OCI-LY3 (cell line): ENCODE results near the gene LINC01488.

Experiments
- H2AFZ ChIP-seq: fragments of 200-600, 300-600 bp; shearing (Covaris generic); 2 replicates; pipeline ENCODE4 v1.6.0; 2014; ENCODE audit warnings: antibody characterized with exemption, low read depth, low read length
- H3K27ac ChIP-seq: fragments of 200-600, 300-600 bp; sonication (generic); 2 replicates; pipeline ENCODE4 v1.5.1; 2014; ENCODE audit warnings: mild to moderate bottlenecking, low read length, moderate library complexity, mixed read lengths
- H3K27me3 ChIP-seq: fragments of 200-600, 300-600 bp; sonication (generic); 2 replicates; pipeline ENCODE4 v1.6.1; 2014; ENCODE audit warnings: low read depth, low read length, mixed read lengths
- H3K36me3 ChIP-seq: fragments of 200-600, 300-600 bp; sonication (generic); replicated peaks from 2 replicates; pipeline ENCODE3; 2014; ENCODE audit warnings: low read depth, low read length, mixed read lengths
- H3K4me1 ChIP-seq: fragments of 300-600, 200-600 bp; sonication (generic); 2 replicates; pipeline ENCODE4 v1.6.1; 2014; ENCODE audit warnings: low read length, mixed read lengths
- H3K4me2 ChIP-seq: fragments of 200-600, 300-600 bp; sonication (generic); 2 replicates; pipeline ENCODE4 v1.6.1; 2014; ENCODE audit warnings: low read length, mixed read lengths
- H3K4me3 ChIP-seq: fragments of 300-600, 200-600 bp; sonication (generic); 2 replicates; pipeline ENCODE4 v1.5.1; 2014; ENCODE audit warnings: antibody characterized with exemption, mild to moderate bottlenecking, low read length, moderate library complexity
- H3K79me2 ChIP-seq: fragments of 300-600, 200-600 bp; shearing (Covaris generic); 2 replicates; pipeline ENCODE4 v1.6.1; 2014; ENCODE audit warnings: mild to moderate bottlenecking, low read length, mixed read lengths
- H3K9ac ChIP-seq: fragments of 300-600, 200-600 bp; shearing (Covaris generic); 2 replicates; pipeline ENCODE4 v1.6.0; 2014; ENCODE audit warnings: mild to moderate bottlenecking, low read length, moderate library complexity
- H3K9me3 ChIP-seq: fragments of 200-600, 300-600 bp; shearing (Covaris generic); 2 replicates; pipeline ENCODE4 v1.6.1; 2014; ENCODE audit warnings: low read length, mixed read lengths; ENCODE audit not compliant: insufficient read depth
- H4K20me1 ChIP-seq: fragments of 200-600, 300-600 bp; sonication (generic); 2 replicates; pipeline ENCODE4 v1.6.1; 2016; ENCODE audit warnings: low read length, mixed read lengths; ENCODE audit not compliant: insufficient read depth
- EZH2phosphoT487 ChIP-seq: fragments of 200-600 bp; shearing (Covaris generic); IDR thresholded peaks from 2 replicates; pipeline ENCODE4 v1.6.1; 2018; ENCODE audit warnings: antibody characterized with exemption, mixed run types, low read depth
- TF ChIP-seq, protein P1 (sequence below): fragments of 200-600, 300-600 bp; sonication (generic); IDR thresholded peaks from 2 replicates; pipeline ENCODE4 v1.5.1; 2014; ENCODE audit warnings: antibody characterized with exemption, low read length, low read depth

LINC01488 gene

DNA sequence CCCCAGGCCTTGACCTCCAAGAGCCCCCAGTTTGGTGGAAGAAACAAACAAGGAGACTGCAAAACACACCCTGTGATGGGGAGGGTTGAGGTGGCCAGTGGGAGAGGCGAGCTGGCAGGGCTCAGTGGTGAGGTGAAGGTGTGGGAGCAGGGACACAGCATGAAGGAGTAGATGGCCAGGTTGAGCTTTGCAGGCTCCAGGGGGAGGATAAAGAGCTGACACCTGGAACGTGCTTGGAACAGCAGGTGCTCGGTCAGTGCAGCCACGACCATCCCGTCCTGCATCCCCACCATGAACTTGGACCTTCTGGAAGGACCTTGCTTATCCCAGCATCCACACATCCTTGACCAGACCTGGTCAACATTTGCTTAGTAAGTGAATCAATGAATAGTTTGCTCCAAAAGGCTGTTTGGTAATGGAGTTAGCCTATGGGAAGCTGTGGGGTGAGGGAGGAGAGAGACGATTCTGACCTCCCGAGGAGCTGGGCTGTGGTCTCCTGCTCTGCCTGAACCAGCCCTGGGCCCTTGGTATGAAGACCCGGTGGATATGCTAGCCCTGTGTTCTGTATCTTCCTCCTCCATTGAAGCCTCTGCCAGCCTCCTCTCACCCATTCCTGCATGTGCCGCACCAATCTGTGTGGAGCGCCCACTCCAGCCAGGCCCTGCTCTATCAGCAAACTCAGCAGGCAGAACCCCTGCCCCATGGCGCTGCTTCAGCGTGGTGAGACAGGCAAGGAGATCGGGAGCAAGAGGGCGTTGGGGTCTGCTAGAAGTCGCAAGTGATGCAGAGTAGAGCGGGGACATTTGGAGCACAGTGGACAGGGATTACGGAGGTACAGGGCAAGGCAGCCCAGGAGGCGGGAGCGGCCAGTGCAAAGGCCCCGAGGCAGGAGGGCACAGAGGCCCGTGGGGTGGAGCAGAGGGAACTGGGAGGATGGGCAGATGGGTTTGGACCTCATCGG is 9.9 kb downstream of the LINC01488 start:
- Histone ChIP-seq H3K4me2 (no peak overlapping the region), H3K79me2 (no peaks in the 10 kb centered on the region), H3K36me3 (no peaks in the 10 kb centered on the region), H3K27ac (no peak overlapping the region), H3K27me3 (peaks cover 17% of the 10 kb centered on the region), H2AFZ (no peak overlapping the region), H3K9ac (no peak overlapping the region), H4K20me1 (no peaks in the 10 kb centered on the region), H3K9me3 (no peaks in the 10 kb centered on the region), H3K4me1 (no peaks in the 10 kb centered on the region), H3K4me3 (no peak overlapping the region)
- TF ChIP-seq, protein P1, sequence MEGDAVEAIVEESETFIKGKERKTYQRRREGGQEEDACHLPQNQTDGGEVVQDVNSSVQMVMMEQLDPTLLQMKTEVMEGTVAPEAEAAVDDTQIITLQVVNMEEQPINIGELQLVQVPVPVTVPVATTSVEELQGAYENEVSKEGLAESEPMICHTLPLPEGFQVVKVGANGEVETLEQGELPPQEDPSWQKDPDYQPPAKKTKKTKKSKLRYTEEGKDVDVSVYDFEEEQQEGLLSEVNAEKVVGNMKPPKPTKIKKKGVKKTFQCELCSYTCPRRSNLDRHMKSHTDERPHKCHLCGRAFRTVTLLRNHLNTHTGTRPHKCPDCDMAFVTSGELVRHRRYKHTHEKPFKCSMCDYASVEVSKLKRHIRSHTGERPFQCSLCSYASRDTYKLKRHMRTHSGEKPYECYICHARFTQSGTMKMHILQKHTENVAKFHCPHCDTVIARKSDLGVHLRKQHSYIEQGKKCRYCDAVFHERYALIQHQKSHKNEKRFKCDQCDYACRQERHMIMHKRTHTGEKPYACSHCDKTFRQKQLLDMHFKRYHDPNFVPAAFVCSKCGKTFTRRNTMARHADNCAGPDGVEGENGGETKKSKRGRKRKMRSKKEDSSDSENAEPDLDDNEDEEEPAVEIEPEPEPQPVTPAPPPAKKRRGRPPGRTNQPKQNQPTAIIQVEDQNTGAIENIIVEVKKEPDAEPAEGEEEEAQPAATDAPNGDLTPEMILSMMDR: no peak
- no peak for TF ChIP-seq EZH2phosphoT487

DNA sequence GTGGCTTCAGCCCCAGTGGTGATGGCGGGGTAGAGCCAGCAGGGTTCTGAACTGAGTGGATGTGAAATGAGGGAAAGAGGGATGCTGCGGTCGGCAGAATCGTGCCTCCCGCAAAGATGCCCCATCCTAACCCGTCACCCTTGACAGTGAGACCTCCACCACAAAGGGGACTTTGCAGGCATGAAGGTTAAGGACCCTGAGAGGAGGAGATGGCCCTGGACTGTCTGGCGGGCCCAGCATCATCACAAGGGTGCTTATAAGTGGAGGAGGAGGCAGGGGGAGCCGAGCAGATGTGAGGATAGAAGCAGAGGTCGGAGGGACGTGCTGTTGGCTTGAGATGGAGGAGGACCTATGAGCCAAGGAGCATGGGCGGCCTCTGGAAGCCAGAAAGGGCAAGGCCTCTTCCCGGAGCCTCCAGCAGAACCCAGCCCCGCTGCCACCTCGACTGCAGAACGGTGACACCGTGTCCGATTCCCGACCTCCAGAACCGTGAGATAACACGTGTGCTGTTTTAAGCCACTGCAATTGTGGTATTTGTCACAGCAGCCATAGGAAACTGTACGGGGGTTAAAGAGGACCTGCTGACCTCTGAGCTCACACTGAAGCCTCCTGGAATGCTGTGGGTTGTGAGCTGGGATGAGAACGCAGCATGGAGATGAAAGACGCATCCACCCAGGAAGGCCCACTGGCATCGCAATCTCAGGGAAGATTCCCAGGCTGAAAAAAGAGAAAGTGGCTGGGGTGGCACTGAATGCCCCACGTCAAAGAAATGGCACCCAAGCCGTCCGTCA is 10.9 kb downstream of the LINC01488 start:
- Histone ChIP-seq H3K79me2 (no peaks in the 10 kb centered on the region), H3K4me2 (no peak overlapping the region), H3K4me1 (no peaks in the 10 kb centered on the region), H3K27me3 (peaks cover 17% of the 10 kb centered on the region), H3K9ac (no peak overlapping the region), H4K20me1 (no peaks in the 10 kb centered on the region), H3K9me3 (no peaks in the 10 kb centered on the region), H3K36me3 (no peaks in the 10 kb centered on the region), H3K4me3 (no peak overlapping the region), H3K27ac (no peak overlapping the region), H2AFZ (no peak overlapping the region)
- TF ChIP-seq EZH2phosphoT487: no peak
- TF ChIP-seq, protein P1: no peak

DNA sequence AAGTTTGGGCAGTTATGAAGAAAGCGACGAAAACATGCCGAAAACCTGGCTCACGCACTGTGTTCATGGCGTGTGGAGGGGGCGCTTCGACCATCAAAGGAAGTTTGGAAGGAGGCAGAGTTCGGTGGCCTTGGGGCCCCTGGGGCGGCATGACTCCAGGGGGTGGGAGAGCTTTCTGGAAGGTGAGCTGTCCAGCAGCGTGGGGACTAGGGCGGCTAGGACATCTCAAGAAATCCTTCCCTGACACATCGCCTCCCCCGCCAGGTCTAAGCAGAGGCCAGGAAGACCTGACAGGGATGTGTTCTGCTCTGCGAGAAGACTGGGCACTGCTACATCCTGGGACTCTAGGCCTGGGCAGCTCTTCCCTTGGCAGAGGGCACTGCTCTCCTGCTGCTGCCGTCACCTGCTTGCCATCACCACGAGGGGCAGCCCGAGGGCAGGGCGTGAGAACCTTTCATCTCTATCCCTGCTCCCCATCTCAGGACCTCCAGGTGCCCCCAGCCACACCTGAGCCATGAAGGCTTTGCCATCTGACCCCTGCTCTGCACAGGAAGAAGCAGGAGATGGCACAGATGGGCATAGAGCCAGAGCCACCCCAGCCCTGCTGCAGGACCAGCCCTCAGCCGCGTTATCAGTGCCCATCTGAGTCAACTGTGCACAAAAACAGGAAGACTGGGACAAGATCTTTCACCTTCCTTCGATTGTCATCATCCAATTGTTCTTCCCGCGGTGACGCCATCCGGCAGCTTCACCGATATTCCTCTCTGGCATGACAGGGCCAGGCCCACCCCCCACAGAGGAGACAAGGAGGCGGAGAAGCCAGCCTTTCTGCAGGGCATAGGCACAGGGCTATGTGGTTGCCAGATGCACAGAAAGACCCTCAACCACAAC is 12.7 kb downstream of the LINC01488 start:
- Histone ChIP-seq H3K27ac (no peak overlapping the region), H2AFZ (no peak overlapping the region), H3K79me2 (no peaks in the 10 kb centered on the region), H3K4me1 (peaks cover 9% of the 10 kb centered on the region), H3K27me3 (peaks cover 17% of the 10 kb centered on the region), H4K20me1 (no peaks in the 10 kb centered on the region), H3K36me3 (no peaks in the 10 kb centered on the region), H3K9me3 (no peaks in the 10 kb centered on the region), H3K4me3 (no peak overlapping the region), H3K9ac (no peak overlapping the region), H3K4me2 (no peak overlapping the region)
- TF ChIP-seq, protein P1: no peak
- TF ChIP-seq EZH2phosphoT487: no peak
